Esophagus squamous epithelium (tissue), 5 donors: Measurements from ENCODE around the gene VAMP3. TPM values are rescaled to one million over a fixed set of nuclear protein-coding genes. Genes with fewer than 3 reads are reported as not detected.

ENCODE experiments used
- DNase-seq: peaks from one replicate; lab custom pipeline; 2025; lab: John Stamatoyannopoulos, UW
- H3K27ac ChIP-seq, 4 donors: fragments of 200-600 bp; sonication (generic); one replicate each; pipeline ENCODE4 v1.5.1; 2016 to 2019; ENCODE audit warnings: mild to moderate bottlenecking in 1 of 4
- H3K27me3 ChIP-seq, 4 donors: fragments of 200-600 bp; sonication (generic); 1 replicate in 3 of 4; 2 replicates in 1 of 4; pipeline versions ENCODE4 v1.5.1 to v1.6.0; 2017 to 2021; ENCODE audit warnings: antibody characterized with exemption in 1 of 4
- H3K36me3 ChIP-seq, 3 donors: fragments of 200-600 bp; sonication (generic); one replicate each; pipeline ENCODE4 v1.5.1; 2016 to 2019
- H3K4me1 ChIP-seq, 3 donors: fragments of 200-600 bp; sonication (generic); one replicate each; pipeline ENCODE4 v1.5.1; 2017 to 2019
- H3K4me3 ChIP-seq, 4 donors: fragments of 200-600 bp; sonication (generic); 1 replicate in 3 of 4; 2 replicates in 1 of 4; pipeline ENCODE4 v1.5.1; 2016 to 2019; ENCODE audit warnings: mild to moderate bottlenecking in 2 of 4, moderate library complexity in 1 of 4
- H3K9me3 ChIP-seq, 3 donors: fragments of 200-600 bp; sonication (generic); one replicate each; pipeline ENCODE4 v1.5.1; 2016 to 2019
- POLR2A ChIP-seq, 4 donors: fragments of 450-650 bp; IDR thresholded peaks; one replicate each; pipeline ENCODE4 v1.6.1; 2017; ENCODE audit warnings: antibody characterized with exemption in 4 of 4, mild to moderate bottlenecking in 4 of 4, moderate library complexity in 3 of 4
- WGBS, 2 donors: methylation state at CpG; one replicate each; pipeline ENCODE4 v1.1.5; 2018; 5-methylcytosine and 5-hydroxymethylcytosine counted together
- intact Hi-C: fragments of 100-400 bp; cut with DNase I; formaldehyde crosslinking; loops from one replicate; pipeline ENCODE4 v1.15.0; 2022
- total RNA-seq, 4 donors: library from RNA; depleted of rRNA; stranded (reverse); fragments of >200 nt; gene quantifications; one replicate each; pipeline ENCODE4 v1.1.0, GENCODE V29; 2016
- TF ChIP-seq, protein P1 (sequence below), 6 experiments: fragments of 450-650 bp in 4 of 6; fragments of 200-600 bp in 2 of 6; sonication (generic) in 2 of 6; IDR thresholded peaks; one replicate each; pipeline ENCODE4 v1.5.1; 2016 to 2019; ENCODE audit warnings: antibody characterized with exemption in 6 of 6, mild to moderate bottlenecking in 4 of 6, moderate library complexity in 4 of 6
- donor health status: DM: yes; HTN: yes; CAD: no.

The VAMP3 gene
- total RNA-seq, 4 donors from 2014 or later: 55.8 to 94.6 (median 75.4) TPM

DNA sequence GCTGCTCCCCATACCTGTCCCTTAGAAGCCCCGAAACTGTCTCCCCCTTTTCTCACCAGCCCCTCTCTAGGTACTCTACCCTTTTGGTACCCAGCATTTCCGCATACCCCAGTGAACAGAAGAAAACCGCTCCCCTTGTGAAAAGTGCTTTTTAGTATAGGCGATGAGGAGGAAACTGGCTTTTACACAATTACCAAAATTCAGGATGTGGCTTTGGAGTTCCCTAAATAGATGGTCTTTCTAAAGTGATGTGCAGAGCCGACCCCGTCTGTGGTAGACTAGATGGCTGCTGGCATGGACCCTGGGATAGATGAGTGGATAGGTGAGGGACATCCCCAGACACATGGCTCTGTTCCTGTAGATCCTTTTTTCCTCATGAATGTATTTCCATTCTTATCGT is 10.4 kb downstream of the VAMP3 start:
- H3K4me1 ChIP-seq: peaks cover 10 to 43% (median 27%) of the 10 kb centered on the region in 3 donors
- DNase-seq: no peak
- intact Hi-C loops: no loop called here
- peak overlapping the region in 3 of 4 donors; percentile 95 to 97 (median 97) for H3K27ac ChIP-seq
- H3K27me3 ChIP-seq: no peaks in the 10 kb centered on the region
- no peak overlapping the region for H3K4me3 ChIP-seq
- 61 to 84% methylated on average over 7 of the region's 7 CpGs for WGBS, 2 donors
- TF ChIP-seq, protein P1, sequence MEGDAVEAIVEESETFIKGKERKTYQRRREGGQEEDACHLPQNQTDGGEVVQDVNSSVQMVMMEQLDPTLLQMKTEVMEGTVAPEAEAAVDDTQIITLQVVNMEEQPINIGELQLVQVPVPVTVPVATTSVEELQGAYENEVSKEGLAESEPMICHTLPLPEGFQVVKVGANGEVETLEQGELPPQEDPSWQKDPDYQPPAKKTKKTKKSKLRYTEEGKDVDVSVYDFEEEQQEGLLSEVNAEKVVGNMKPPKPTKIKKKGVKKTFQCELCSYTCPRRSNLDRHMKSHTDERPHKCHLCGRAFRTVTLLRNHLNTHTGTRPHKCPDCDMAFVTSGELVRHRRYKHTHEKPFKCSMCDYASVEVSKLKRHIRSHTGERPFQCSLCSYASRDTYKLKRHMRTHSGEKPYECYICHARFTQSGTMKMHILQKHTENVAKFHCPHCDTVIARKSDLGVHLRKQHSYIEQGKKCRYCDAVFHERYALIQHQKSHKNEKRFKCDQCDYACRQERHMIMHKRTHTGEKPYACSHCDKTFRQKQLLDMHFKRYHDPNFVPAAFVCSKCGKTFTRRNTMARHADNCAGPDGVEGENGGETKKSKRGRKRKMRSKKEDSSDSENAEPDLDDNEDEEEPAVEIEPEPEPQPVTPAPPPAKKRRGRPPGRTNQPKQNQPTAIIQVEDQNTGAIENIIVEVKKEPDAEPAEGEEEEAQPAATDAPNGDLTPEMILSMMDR (IDR thresholded peaks at IDR 0.05): no peak
- no peak for TF ChIP-seq POLR2A (IDR thresholded peaks at IDR 0.05)
- no peaks in the 10 kb centered on the region for H3K9me3 ChIP-seq
- H3K36me3 ChIP-seq: peaks cover 6 to 65% (median 8%) of the 10 kb centered on the region in 3 donors

DNA sequence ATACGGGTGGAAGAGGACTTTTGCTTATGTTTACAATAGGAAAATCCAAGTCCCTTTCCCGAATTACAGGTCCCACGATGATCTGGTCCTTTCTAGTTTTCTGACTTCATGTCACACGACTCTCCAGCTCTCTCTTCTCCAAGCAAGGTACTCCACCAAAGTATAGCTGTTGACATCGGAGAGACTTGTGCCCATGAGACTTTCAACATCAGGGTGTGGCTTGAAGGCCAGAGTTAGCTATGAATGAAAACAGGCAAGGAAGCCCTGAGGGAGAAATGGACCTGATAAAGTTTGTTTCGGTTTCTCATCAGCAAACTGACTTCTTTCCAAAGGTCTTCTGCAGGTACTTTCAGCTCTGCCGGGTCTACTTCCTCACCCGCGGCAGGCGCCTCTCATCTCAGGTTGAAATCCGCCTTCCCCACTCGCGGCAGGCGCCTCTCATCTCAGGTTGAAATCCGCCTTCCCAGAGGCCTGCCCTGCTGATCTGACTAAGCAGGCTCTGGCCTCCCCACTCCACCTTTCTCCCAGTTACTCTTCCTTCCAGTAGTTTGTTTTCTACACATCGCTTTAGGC is 10.9 kb downstream of the VAMP3 start:
- Histone ChIP-seq H3K27me3 (no peaks in the 10 kb centered on the region), H3K9me3 (no peaks in the 10 kb centered on the region), H3K4me3 (peak overlapping the region in 1 of 4 donors; percentile 7), H3K27ac (peak overlapping the region; percentile 88 to 97 (median 96)), H3K4me1 (peaks cover 10 to 48% (median 29%) of the 10 kb centered on the region in 3 donors), H3K36me3 (peaks cover 6 to 65% (median 6%) of the 10 kb centered on the region in 3 donors)
- WGBS, 2 donors: 51 to 57% methylated on average over 14 to 16 of the region's 16 CpGs
- no peak for DNase-seq
- TF ChIP-seq, protein P1 (IDR thresholded peaks at IDR 0.05): no peak
- TF ChIP-seq POLR2A (IDR thresholded peaks at IDR 0.05): no peak
- intact Hi-C loops: no loop called here

DNA sequence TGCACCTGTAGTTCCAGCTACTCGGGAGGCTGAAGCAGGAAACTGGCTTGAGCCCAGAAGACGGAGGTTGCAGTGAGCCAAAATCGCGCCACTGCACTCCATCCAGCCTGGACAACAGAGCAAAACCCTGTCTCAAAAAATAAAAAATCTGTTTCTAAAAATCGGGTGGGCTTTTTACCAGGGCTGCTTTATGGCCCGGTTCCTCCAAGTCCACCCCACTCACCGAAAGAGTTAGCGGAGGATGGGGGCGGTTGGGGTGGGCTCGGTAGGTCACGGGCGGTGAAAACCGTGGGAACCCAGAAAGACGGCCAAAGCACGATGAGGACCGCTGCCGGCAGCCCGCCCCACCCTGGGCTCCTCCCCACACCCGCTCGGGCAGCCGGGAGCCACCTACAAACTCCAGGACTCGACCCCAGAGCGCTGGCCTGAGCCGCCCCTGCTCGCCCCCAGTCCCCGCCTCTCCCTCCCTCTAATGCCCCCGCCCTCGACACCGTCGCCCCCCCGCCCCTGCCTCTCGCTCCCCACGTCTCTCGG is 12.1 kb downstream of the VAMP3 start:
- no peak for TF ChIP-seq POLR2A (IDR thresholded peaks at IDR 0.05)
- TF ChIP-seq, protein P1 (IDR thresholded peaks at IDR 0.05): no peak
- no peak for DNase-seq
- peak overlapping the region; percentile 52 to 86 (median 66) for H3K4me3 ChIP-seq
- H3K27ac ChIP-seq: peak overlapping the region; percentile 88 to 97 (median 96)
- no peaks in the 10 kb centered on the region for H3K27me3 ChIP-seq
- H3K9me3 ChIP-seq: no peaks in the 10 kb centered on the region
- WGBS, 2 donors: 0 to 3% methylated on average over 10 to 11 of the region's 34 CpGs
- H3K4me1 ChIP-seq: peaks cover 10 to 58% (median 32%) of the 10 kb centered on the region in 3 donors
- H3K36me3 ChIP-seq: peaks cover 0 to 62% (median 0%) of the 10 kb centered on the region in 3 donors
- intact Hi-C loops: no loop called here

DNA sequence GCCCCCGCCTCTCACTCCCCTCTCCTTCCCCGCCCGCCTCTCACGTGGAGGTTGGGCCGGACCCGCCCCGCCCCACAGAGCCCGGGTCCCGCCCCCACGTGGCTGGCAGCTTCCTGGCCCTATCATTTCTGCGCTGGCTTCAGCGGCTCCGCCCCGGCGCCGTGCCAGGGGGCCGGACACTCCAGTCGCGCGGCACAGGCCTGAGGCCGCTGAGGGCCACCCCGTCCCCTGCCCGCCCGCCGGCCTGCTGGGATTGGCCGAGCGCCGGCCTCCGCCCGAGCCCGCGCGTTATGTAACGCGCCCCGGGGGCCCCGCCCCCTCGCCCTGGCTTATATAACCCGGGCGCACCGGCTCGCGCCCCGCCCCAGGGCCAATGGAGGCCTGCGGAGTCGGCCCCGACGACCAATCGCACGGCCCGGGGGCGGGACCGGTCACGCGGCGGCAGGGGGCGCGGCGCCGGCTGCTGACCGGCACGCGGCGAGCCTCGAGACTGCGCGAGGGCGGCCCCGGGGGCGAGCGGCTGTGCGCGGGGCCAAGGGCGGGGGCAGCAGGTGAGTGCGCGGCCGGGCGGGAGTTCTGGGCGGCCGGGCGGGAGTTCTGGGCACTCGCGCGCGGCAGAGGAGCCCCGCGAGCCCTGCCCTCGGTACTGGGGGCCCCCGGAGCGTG is 12.9 kb downstream of the VAMP3 start, which contains the start of gene PER3:
PER3 (plus strand) TSS at position 466 of the 666 bp plus-strand sequence. CDS start 587 bp downstream, outside the sequence.
- H3K27me3 ChIP-seq: no peaks in the 10 kb centered on the region
- no CpG with 5 or more reads among the region's 90 CpGs for WGBS, 2 donors
- peak; percentile 76 for DNase-seq
- intact Hi-C loops: no loop called here
- peak within 1 kb of the TSS; percentile 52 to 86 (median 68) for H3K4me3 ChIP-seq
- H3K9me3 ChIP-seq: no peaks in the 10 kb centered on the region
- peaks cover 10 to 63% (median 32%) of the 10 kb centered on the region in 3 donors for H3K4me1 ChIP-seq
- peak within 1 kb of the TSS; percentile 88 to 97 (median 96) for H3K27ac ChIP-seq
- H3K36me3 ChIP-seq: peaks cover 0 to 62% (median 0%) of the 10 kb centered on the region in 3 donors
- peak in 2 of 4 donors; percentile 23 to 56 for TF ChIP-seq POLR2A (IDR thresholded peaks at IDR 0.05)
- TF ChIP-seq, protein P1 (IDR thresholded peaks at IDR 0.05): no peak
